GM12872 (cell line): ENCODE measurements around the gene GRIFIN.

Experiments
- CTCF ChIP-seq: IDR thresholded peaks from 3 replicates; pipeline ENCODE4 v1.5.1; 2011; ENCODE audit warnings: low read depth, mild to moderate bottlenecking, low read length, moderate library complexity; ENCODE audit not compliant: insufficient read depth

GRIFIN gene

GRCh38 chr7:2505401-2505800, 29.2 kb upstream of the GRIFIN start:
- no peak for TF ChIP-seq CTCF

- no peak for TF ChIP-seq CTCF
Measured at GRCh38 chr7:2504889-2505375, 28.7 kb upstream of the GRIFIN start.

- TF ChIP-seq CTCF, result no peak
Measured at GRCh38 chr7:2504128-2504888, 28.1 kb upstream of the GRIFIN start.

- TF ChIP-seq CTCF, result no peak
Measured at GRCh38 chr7:2503056-2503941, 27.1 kb upstream of the GRIFIN start.

GRCh38 chr7:2502647-2502966, 26.4 kb upstream of the GRIFIN start:
- no peak for TF ChIP-seq CTCF

- no peak for TF ChIP-seq CTCF
Measured at GRCh38 chr7:2501947-2502646, 25.9 kb upstream of the GRIFIN start.

GRCh38 chr7:2500701-2501100, 24.5 kb upstream of the GRIFIN start:
- TF ChIP-seq CTCF, result no peak
